Testis (tissue), 3 donors: ENCODE results near the gene DNAJC30. TPM values are rescaled to one million over a fixed set of nuclear protein-coding genes. Genes with fewer than 3 reads are reported as not detected.

Experiments used
- DNase-seq: peaks from one replicate; pipeline ENCODE4 v3.0.0-alpha.2; 2019
- H3K27ac ChIP-seq, 2 donors: fragments of 200-600 bp; sonication (generic); one replicate each; pipeline ENCODE4 v1.5.1; 2019
- H3K27me3 ChIP-seq: fragments of 200-600 bp; sonication (generic); one replicate; pipeline ENCODE4 v1.5.1; 2019
- H3K36me3 ChIP-seq: fragments of 200-600 bp; sonication (generic); one replicate; pipeline ENCODE4 v1.5.1; 2017; ENCODE audit warnings: low read depth; ENCODE audit errors: missing control alignments
- H3K4me1 ChIP-seq: fragments of 200-600 bp; sonication (generic); one replicate; pipeline ENCODE4 v1.5.1; 2019
- H3K4me3 ChIP-seq, 2 donors: fragments of 200-600 bp; sonication (generic); one replicate each; pipeline ENCODE4 v1.5.1; 2017 to 2019
- H3K9me3 ChIP-seq: fragments of 200-600 bp; sonication (generic); one replicate; pipeline ENCODE4 v1.5.1; 2017
- POLR2A ChIP-seq: fragments of 450-650 bp; IDR thresholded peaks from one replicate; pipeline ENCODE4 v1.6.1; 2017; ENCODE audit warnings: antibody characterized with exemption, mild to moderate bottlenecking, moderate library complexity
- WGBS, 2 donors: methylation state at CpG; one replicate each; pipeline ENCODE4 v1.1.5; 2018; 5-methylcytosine and 5-hydroxymethylcytosine counted together
- intact Hi-C: fragments of 100-400 bp; cut with DNase I; formaldehyde crosslinking; loops from one replicate; pipeline ENCODE4 v1.15.1; 2023; ENCODE audit warnings: low total_unique reads
- polyA plus RNA-seq: library from polyadenylated mRNA; stranded (reverse); fragments of 350-450 nt; fragmentation: Illumina TruSeq; extraction: RNeasy Lipid Tissue Mini Kit (QIAGEN cat#74804); gene quantifications from one replicate; pipeline ENCODE4 v1.2.3, GENCODE V29; 2014; ENCODE audit warnings: low read depth, low replicate concordance; ENCODE audit not compliant: insufficient read depth
- total RNA-seq, 2 donors: library from RNA; depleted of rRNA; stranded (reverse); fragments of >200 nt; gene quantifications; one replicate each; pipeline ENCODE4 v1.2.3, GENCODE V29; 2016
- TF ChIP-seq, protein P1 (sequence below), 3 experiments: fragments of 450-650 bp in 2 of 3; fragments of 200-600 bp in 1 of 3; sonication (generic) in 1 of 3; IDR thresholded peaks; one replicate each; pipeline ENCODE4 v1.5.1; 2016 to 2019; ENCODE audit warnings: antibody characterized with exemption in 3 of 3, mild to moderate bottlenecking in 2 of 3, moderate library complexity in 1 of 3

Gene DNAJC30
- total and polyA plus RNA-seq, 3 donors from 2014 or later: 19.7 to 27.7 (median 25.0) TPM

DNA sequence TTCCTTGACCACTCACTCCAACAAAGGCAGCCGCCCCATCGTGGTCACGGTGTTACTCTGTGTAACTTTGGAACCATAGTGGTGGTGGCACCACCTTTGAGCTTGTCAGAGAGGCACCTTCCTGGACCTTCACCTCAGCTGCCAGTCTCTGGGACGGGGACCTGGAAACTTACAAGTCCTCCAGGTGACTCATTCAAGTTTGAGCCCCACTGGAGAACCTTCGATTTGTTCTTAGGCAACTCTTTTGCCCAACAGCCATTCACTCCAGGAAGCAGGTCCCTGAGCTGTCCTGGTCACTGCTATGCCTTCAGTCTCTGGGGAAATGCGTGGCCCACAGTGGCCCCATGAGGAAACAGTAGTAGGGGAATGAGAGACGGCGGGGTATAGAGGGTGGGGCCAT, 19.0 kb upstream of the DNAJC30 start:
- Histone ChIP-seq H3K4me3 (no peak overlapping the region), H3K36me3 (no peaks in the 10 kb centered on the region), H3K9me3 (no peaks in the 10 kb centered on the region), H3K27ac (no peak overlapping the region), H3K27me3 (no peaks in the 10 kb centered on the region), H3K4me1 (peaks cover 10% of the 10 kb centered on the region)
- 77 to 85% methylated on average over 7 to 8 of the region's 8 CpGs for WGBS, 2 donors
- intact Hi-C loops: no loop called here
- TF ChIP-seq, protein P1, sequence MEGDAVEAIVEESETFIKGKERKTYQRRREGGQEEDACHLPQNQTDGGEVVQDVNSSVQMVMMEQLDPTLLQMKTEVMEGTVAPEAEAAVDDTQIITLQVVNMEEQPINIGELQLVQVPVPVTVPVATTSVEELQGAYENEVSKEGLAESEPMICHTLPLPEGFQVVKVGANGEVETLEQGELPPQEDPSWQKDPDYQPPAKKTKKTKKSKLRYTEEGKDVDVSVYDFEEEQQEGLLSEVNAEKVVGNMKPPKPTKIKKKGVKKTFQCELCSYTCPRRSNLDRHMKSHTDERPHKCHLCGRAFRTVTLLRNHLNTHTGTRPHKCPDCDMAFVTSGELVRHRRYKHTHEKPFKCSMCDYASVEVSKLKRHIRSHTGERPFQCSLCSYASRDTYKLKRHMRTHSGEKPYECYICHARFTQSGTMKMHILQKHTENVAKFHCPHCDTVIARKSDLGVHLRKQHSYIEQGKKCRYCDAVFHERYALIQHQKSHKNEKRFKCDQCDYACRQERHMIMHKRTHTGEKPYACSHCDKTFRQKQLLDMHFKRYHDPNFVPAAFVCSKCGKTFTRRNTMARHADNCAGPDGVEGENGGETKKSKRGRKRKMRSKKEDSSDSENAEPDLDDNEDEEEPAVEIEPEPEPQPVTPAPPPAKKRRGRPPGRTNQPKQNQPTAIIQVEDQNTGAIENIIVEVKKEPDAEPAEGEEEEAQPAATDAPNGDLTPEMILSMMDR (IDR thresholded peaks at IDR 0.05): no peak
- TF ChIP-seq POLR2A: no peak
- no peak for DNase-seq

DNA sequence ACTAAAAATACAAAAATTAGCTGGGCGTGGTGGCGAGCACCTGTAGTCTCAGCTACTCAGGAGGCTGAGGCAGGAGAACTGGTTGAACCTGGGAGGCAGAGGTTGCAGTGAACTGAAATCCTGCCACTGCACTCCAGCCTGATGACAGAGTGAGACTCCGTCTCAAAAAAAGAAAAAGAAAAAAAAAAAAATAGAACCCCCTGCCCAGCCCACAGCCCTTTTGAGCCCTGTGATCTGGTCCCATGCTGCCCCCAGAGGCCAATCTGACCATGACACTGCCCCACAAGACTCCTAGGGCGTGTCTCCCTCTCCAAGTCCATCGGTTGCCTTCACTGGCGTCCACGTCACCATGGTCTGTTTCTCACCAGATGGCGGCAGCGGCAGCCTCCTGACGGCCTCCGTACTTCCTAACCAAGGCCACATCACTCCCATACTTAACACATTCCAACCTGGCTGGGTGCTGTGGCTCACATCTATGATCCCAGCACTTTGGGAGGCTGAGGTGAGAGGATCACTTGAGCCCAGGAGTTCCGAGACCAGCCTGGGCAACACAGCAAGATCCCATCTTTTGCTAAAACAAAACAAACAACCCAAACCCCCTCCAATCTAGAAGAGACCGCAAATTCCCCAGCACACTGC, 18.2 kb upstream of the DNAJC30 start:
- Histone ChIP-seq H3K4me1 (peaks cover 5% of the 10 kb centered on the region), H3K36me3 (no peaks in the 10 kb centered on the region), H3K4me3 (no peak overlapping the region), H3K27ac (no peak overlapping the region), H3K27me3 (no peaks in the 10 kb centered on the region), H3K9me3 (no peaks in the 10 kb centered on the region)
- intact Hi-C loops: no loop called here
- TF ChIP-seq, protein P1 (IDR thresholded peaks at IDR 0.05): peak; percentile 24 to 61 (median 42)
- no peak for TF ChIP-seq POLR2A
- 74 to 78% methylated on average over 13 of the region's 13 CpGs for WGBS, 2 donors
- DNase-seq: peak; percentile 70

DNA sequence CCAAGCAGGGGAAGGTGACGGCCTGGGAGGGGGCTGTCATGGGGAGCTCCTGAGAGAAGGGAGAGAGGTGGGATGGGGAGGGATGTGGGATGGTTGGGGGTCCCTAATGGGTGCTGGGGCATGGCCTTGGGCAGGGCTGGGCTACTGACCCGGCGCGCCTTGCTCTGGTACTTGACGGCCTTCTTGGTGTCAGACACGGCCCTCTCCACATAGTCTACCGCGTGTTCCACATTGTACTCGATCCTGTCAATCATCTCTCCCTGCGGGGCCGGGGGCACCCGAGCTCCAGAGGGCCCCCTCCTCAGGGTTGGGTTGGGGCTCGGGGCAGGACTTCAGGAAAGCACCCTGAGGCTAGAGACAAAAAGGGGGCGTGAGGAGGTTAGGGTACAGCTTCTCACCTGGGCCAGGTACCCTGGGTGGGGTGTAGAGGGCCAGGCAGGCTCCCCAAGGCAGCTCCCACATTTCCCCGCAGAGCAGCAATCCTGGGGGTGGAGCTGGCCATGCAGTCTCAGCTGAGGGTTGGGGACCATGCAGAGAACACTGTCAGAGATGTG, 17.4 kb upstream of the DNAJC30 start:
- WGBS, 2 donors: 83 to 87% methylated on average over 14 to 15 of the region's 15 CpGs

DNA sequence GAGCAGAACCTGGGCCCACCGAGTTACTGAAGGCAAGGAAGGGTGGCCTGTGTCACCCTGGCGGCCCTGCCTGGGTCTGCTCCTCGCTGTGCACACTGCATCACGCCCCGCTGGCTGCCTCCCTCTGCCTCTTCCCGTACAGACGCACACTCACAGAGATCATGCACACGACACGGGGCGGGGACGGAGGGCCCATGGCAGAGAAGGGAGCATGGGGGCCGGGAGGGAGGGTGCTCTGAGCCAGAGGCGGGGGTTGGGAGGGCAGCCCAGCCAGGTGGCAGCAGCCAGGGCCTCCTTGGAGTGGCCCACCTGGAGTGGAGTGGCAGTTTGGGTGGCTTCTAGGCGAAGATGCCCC, 16.8 kb upstream of the DNAJC30 start:
- Histone ChIP-seq H3K27me3 (no peaks in the 10 kb centered on the region), H3K9me3 (no peaks in the 10 kb centered on the region), H3K27ac (no peak overlapping the region), H3K36me3 (no peaks in the 10 kb centered on the region), H3K4me3 (no peak overlapping the region), H3K4me1 (peaks cover 5% of the 10 kb centered on the region)
- no peak for TF ChIP-seq POLR2A
- TF ChIP-seq, protein P1 (IDR thresholded peaks at IDR 0.05): no peak
- intact Hi-C loops: no loop called here
- 88 to 89% methylated on average over 3 to 14 of the region's 14 CpGs for WGBS, 2 donors
- no peak for DNase-seq

More for the DNA sequence above, 17.4 kb upstream of the DNAJC30 start:
- intact Hi-C loops: no loop called here
- no peak overlapping the region for H3K4me3 ChIP-seq
- H3K27me3 ChIP-seq: no peaks in the 10 kb centered on the region
- peaks cover 5% of the 10 kb centered on the region for H3K4me1 ChIP-seq
- TF ChIP-seq, protein P1 (IDR thresholded peaks at IDR 0.05): no peak
- TF ChIP-seq POLR2A: no peak
- no peaks in the 10 kb centered on the region for H3K36me3 ChIP-seq
- no peak overlapping the region for H3K27ac ChIP-seq
- no peaks in the 10 kb centered on the region for H3K9me3 ChIP-seq
- DNase-seq: no peak
